ENCODE results near the gene SLCO2B1. TPM values are rescaled to one million over a fixed set of nuclear protein-coding genes. Genes with fewer than 3 reads are reported as not detected.

SLCO2B1 gene, protein sequence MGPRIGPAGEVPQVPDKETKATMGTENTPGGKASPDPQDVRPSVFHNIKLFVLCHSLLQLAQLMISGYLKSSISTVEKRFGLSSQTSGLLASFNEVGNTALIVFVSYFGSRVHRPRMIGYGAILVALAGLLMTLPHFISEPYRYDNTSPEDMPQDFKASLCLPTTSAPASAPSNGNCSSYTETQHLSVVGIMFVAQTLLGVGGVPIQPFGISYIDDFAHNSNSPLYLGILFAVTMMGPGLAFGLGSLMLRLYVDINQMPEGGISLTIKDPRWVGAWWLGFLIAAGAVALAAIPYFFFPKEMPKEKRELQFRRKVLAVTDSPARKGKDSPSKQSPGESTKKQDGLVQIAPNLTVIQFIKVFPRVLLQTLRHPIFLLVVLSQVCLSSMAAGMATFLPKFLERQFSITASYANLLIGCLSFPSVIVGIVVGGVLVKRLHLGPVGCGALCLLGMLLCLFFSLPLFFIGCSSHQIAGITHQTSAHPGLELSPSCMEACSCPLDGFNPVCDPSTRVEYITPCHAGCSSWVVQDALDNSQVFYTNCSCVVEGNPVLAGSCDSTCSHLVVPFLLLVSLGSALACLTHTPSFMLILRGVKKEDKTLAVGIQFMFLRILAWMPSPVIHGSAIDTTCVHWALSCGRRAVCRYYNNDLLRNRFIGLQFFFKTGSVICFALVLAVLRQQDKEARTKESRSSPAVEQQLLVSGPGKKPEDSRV
- polyA plus RNA-seq (2013, experiment 1 of 2), result not detected
- polyA plus RNA-seq (2013, experiment 2 of 2), result not detected

DNA sequence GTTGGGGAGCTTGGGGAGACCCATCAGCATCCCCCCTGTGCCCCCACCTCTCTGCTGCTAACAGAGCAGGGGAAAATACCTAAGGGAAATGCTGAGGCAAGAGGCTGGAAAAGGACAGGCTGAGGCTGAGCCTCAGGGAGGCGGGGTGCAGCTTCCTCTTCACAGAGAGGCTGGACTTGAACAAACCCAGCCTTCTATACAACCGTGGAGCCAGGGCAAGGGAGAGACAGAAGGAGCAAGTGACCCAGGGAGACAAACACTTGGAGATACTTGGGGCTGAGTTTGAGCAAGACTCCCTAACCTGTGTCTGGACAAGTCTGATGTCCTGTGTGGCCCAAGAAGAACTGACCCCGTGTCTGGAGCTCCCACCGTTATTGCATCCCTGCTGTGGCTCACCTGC is at the start of gene SLCO2B1:
Gene SLCO2B1, plus strand, starts transcription at position 229 of the 400 bp plus-strand sequence. CDS start 275 bp downstream, outside the sequence.
- Histone ChIP-seq H3K4ac (ENCODE audit: low read length) (no peak within 1 kb of the TSS), H3K79me1 (ENCODE audit: low read depth, low read length) (no peaks in the 10 kb centered on the region), H2BK15ac (ENCODE audit: low read length) (peak within 1 kb of the TSS; percentile 31), H3K14ac (ENCODE audit: low read length) (no peak within 1 kb of the TSS), H3K9ac (ENCODE audit: low read depth, low read length, poor library complexity) (no peak within 1 kb of the TSS), H3K36me3 (replicated peaks in 1 of 2; ENCODE audit: control insufficient read depth in 2 of 2, insufficient read depth in 2 of 2, low read length in 2 of 2) (no peaks in the 10 kb centered on the region), H3K4me1 (ENCODE audit: control insufficient read depth in 2 of 2, insufficient read depth in 1 of 2, low read depth in 1 of 2, low read length in 2 of 2) (peaks cover 4 to 7% of the 10 kb centered on the region in 2 donors), H4K8ac (ENCODE audit: low read depth, low read length) (no peak within 1 kb of the TSS), H2BK12ac (ENCODE audit: low read length) (no peak within 1 kb of the TSS), H2AK5ac (ENCODE audit: low read depth, low read length) (no peak within 1 kb of the TSS), H3K27me3 (ENCODE audit: control insufficient read depth in 3 of 3, insufficient read depth in 3 of 3, low read depth in 1 of 3, low read length in 3 of 3) (no peaks in the 10 kb centered on the region), H4K91ac (ENCODE audit: low read depth, low read length, poor library complexity) (no peak within 1 kb of the TSS), H3K4me2 (ENCODE audit: insufficient read depth, low read length, poor library complexity, severe bottlenecking) (no peak within 1 kb of the TSS), H2BK5ac (ENCODE audit: low read length) (peak within 1 kb of the TSS; percentile 60), H2AFZ (ENCODE audit: low read length) (no peak within 1 kb of the TSS), H3K18ac (ENCODE audit: low read length) (no peak within 1 kb of the TSS), H3K27ac (replicated peaks; ENCODE audit: low read length) (no peak within 1 kb of the TSS), H3K4me3 (ENCODE audit: low read length in 2 of 2) (no peak within 1 kb of the TSS), H2BK120ac (ENCODE audit: low read depth, low read length) (no peak within 1 kb of the TSS), H3K23ac (ENCODE audit: low read depth, low read length, poor library complexity) (no peak within 1 kb of the TSS), H3K9me3 (replicated peaks in 1 of 2; ENCODE audit: control insufficient read depth in 2 of 2, insufficient read depth in 1 of 2, low read depth in 1 of 2, low read length in 2 of 2) (no peaks in the 10 kb centered on the region)
- DNase-seq (ENCODE audit: low spot score), result no peak
- WGBS, 2 donors (ENCODE audit: extremely low coverage in 2 of 2, insufficient read length in 2 of 2, insufficient replicate concordance in 1 of 2), result no CpG with 5 or more reads among the region's 4 CpGs

DNA sequence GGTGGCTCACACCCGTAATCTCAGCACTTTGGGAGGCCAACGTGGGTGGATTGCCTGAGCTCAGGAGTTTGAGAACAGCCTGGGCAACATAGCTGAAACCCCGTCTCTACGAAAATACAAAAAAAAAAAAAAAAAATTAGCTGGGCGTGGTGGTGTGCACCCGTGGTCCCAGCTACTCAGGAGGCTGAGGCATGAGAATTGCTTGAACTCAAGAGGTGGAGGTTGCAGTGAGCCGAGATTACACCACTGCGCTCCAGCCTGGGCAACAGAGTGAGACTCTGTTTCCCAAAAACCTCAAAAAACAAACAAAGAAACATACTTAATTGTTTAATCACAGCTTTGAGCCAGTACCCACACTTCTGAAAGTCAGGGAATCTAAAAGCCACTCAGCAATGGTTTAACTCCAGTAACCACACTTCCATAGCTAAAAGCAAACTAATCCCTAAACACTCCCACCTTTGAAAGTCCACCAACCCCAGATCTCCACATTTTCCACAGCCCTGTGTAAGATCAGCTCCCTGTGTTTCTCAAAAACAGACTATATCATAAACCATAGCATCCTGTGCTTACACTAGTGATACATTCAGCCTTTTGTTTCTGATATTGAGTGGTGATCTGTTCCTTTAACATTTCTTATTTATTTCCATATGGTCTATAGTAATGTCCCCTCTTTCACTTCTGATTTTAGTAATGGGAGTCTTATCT is 49.3 kb upstream of the SLCO2B1 start:
- no peak overlapping the region for H4K8ac ChIP-seq (ENCODE audit: low read depth, low read length)

DNA sequence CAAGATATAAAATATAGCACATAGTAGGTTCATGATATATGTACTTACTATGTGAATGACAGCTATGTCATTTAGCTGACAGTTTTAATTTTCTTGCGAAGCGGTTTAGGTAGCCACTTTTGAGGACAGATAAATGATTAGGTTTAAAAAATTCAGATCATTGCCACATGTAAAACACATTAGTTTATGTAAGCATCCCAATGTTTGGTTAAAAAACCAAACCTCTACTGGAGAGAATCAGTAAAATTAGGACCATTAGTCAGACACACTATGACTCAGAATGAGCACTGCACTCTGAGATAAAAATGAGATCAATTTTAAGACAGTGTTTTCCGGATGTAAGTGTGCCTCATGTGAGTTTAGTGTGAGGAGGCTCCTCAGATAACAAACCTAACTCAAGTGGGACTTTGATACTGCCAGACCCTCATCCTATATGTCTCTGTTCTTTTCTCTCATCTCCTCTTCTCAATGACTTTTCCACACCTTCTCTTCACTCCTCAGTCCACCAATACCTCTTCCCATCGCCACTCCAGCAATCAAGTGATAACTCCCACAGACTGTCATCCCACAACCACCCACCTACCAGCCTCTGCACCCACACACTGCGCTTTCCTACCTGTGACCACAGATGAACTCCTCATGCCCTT is 47.4 kb upstream of the SLCO2B1 start:
- Histone ChIP-seq H3K18ac (ENCODE audit: low read length) (no peak overlapping the region), H3K4ac (ENCODE audit: low read length) (no peak overlapping the region), H4K8ac (ENCODE audit: low read depth, low read length) (no peak overlapping the region), H2BK5ac (ENCODE audit: low read length) (no peak overlapping the region), H3K27me3 (ENCODE audit: control insufficient read depth in 3 of 3, insufficient read depth in 3 of 3, low read depth in 1 of 3, low read length in 3 of 3) (no peaks in the 10 kb centered on the region), H3K79me1 (ENCODE audit: low read depth, low read length) (no peaks in the 10 kb centered on the region), H2BK12ac (ENCODE audit: low read length) (no peak overlapping the region), H2AFZ (ENCODE audit: low read length) (no peak overlapping the region), H3K9ac (ENCODE audit: low read depth, low read length, poor library complexity) (no peak overlapping the region), H3K27ac (replicated peaks; ENCODE audit: low read length) (no peak overlapping the region), H2BK120ac (ENCODE audit: low read depth, low read length) (no peak overlapping the region), H3K4me2 (ENCODE audit: insufficient read depth, low read length, poor library complexity, severe bottlenecking) (no peak overlapping the region), H3K9me3 (replicated peaks in 1 of 2; ENCODE audit: control insufficient read depth in 2 of 2, insufficient read depth in 1 of 2, low read depth in 1 of 2, low read length in 2 of 2) (no peaks in the 10 kb centered on the region), H2AK5ac (ENCODE audit: low read depth, low read length) (no peak overlapping the region), H3K4me3 (ENCODE audit: low read length in 2 of 2) (no peak overlapping the region), H3K14ac (ENCODE audit: low read length) (no peak overlapping the region), H3K36me3 (replicated peaks in 1 of 2; ENCODE audit: control insufficient read depth in 2 of 2, insufficient read depth in 2 of 2, low read length in 2 of 2) (no peaks in the 10 kb centered on the region), H3K4me1 (ENCODE audit: control insufficient read depth in 2 of 2, insufficient read depth in 1 of 2, low read depth in 1 of 2, low read length in 2 of 2) (peaks cover 5% of the 10 kb centered on the region in 2 donors), H3K23ac (ENCODE audit: low read depth, low read length, poor library complexity) (no peak overlapping the region), H2BK15ac (ENCODE audit: low read length) (no peak overlapping the region), H4K91ac (ENCODE audit: low read depth, low read length, poor library complexity) (no peak overlapping the region)
- WGBS, 2 donors (ENCODE audit: extremely low coverage in 2 of 2, insufficient read length in 2 of 2, insufficient replicate concordance in 1 of 2), result no CpG with 5 or more reads among the region's 5 CpGs
- no peak for DNase-seq (ENCODE audit: low spot score)

More for the DNA sequence above, 49.3 kb upstream of the SLCO2B1 start:
- no peak overlapping the region for H3K27ac ChIP-seq (replicated peaks; ENCODE audit: low read length)
- DNase-seq (ENCODE audit: low spot score), result no peak
- no peak overlapping the region for H2BK15ac ChIP-seq (ENCODE audit: low read length)
- peaks cover 5% of the 10 kb centered on the region in 2 donors for H3K4me1 ChIP-seq (ENCODE audit: control insufficient read depth in 2 of 2, insufficient read depth in 1 of 2, low read depth in 1 of 2, low read length in 2 of 2)
- no peak overlapping the region for H2AFZ ChIP-seq (ENCODE audit: low read length)
- H2AK5ac ChIP-seq (ENCODE audit: low read depth, low read length), result no peak overlapping the region
- H4K91ac ChIP-seq (ENCODE audit: low read depth, low read length, poor library complexity), result no peak overlapping the region
- no peak overlapping the region for H2BK12ac ChIP-seq (ENCODE audit: low read length)
- H2BK120ac ChIP-seq (ENCODE audit: low read depth, low read length), result no peak overlapping the region
- no peak overlapping the region for H3K4ac ChIP-seq (ENCODE audit: low read length)
- H3K4me2 ChIP-seq (ENCODE audit: insufficient read depth, low read length, poor library complexity, severe bottlenecking), result no peak overlapping the region
- no peaks in the 10 kb centered on the region for H3K79me1 ChIP-seq (ENCODE audit: low read depth, low read length)
- H3K27me3 ChIP-seq (ENCODE audit: control insufficient read depth in 3 of 3, insufficient read depth in 3 of 3, low read depth in 1 of 3, low read length in 3 of 3), result peaks cover 0 to 1% (median 0%) of the 10 kb centered on the region in 3 experiments
- H2BK5ac ChIP-seq (ENCODE audit: low read length), result no peak overlapping the region
- H3K36me3 ChIP-seq (replicated peaks in 1 of 2; ENCODE audit: control insufficient read depth in 2 of 2, insufficient read depth in 2 of 2, low read length in 2 of 2), result no peaks in the 10 kb centered on the region
- no peak overlapping the region for H3K14ac ChIP-seq (ENCODE audit: low read length)
- H3K4me3 ChIP-seq (ENCODE audit: low read length in 2 of 2), result no peak overlapping the region
- H3K9ac ChIP-seq (ENCODE audit: low read depth, low read length, poor library complexity), result no peak overlapping the region
- H3K18ac ChIP-seq (ENCODE audit: low read length), result no peak overlapping the region
- no peak overlapping the region for H3K23ac ChIP-seq (ENCODE audit: low read depth, low read length, poor library complexity)
- WGBS, 2 donors (ENCODE audit: extremely low coverage in 2 of 2, insufficient read length in 2 of 2, insufficient replicate concordance in 1 of 2), result no CpG with 5 or more reads among the region's 8 CpGs
- H3K9me3 ChIP-seq (replicated peaks in 1 of 2; ENCODE audit: control insufficient read depth in 2 of 2, insufficient read depth in 1 of 2, low read depth in 1 of 2, low read length in 2 of 2), result no peaks in the 10 kb centered on the region

Measured in neuronal stem cell (in vitro differentiated cells).